ENCODE data around the gene WNK2.

The WNK2 gene

DNA sequence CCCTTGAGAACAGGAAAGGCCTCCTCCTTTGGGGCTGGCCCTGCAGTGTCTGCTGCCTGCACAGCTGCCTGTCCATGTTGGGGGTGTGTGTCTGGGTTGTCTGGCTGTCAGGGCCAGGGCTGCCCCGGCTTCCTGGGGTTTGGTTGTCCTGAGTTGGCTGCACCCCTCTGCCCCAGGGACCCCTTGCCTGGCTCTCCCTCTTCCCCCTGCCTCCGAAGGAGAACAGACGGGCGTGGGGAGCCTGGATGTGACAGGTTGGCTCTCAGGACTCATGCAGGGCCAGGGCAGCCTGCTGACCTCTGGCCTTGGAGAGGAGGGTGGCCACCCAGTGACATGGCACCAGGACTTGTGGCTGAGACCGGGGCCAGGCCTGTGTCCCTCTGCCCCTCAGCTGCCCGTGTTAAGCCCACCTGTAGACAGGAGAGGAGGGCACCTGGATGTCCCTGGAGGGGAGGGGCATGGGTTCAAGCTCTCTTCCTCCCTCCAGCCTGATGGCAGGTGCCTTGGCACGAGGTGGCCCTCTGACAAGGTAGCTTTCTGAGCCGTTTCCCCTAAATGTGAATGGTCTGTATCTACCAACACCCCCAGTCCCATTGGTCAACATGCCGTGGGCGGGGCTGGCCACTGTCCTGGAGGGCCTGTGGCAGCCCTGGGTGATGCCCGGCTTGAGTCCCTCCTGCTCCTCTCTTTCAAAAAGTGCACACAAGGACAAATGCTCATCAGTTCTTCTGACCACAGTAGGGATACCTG is 34.9 kb downstream of the WNK2 start:
- TF ChIP-seq MYC (IDR thresholded peaks at IDR 0.05; ENCODE audit: low read depth, low read length) (no peak), POLR2A (IDR thresholded peaks at IDR 0.05; ENCODE audit: extremely low read depth, insufficient read length) (no peak)
- TF ChIP-seq, protein P1, sequence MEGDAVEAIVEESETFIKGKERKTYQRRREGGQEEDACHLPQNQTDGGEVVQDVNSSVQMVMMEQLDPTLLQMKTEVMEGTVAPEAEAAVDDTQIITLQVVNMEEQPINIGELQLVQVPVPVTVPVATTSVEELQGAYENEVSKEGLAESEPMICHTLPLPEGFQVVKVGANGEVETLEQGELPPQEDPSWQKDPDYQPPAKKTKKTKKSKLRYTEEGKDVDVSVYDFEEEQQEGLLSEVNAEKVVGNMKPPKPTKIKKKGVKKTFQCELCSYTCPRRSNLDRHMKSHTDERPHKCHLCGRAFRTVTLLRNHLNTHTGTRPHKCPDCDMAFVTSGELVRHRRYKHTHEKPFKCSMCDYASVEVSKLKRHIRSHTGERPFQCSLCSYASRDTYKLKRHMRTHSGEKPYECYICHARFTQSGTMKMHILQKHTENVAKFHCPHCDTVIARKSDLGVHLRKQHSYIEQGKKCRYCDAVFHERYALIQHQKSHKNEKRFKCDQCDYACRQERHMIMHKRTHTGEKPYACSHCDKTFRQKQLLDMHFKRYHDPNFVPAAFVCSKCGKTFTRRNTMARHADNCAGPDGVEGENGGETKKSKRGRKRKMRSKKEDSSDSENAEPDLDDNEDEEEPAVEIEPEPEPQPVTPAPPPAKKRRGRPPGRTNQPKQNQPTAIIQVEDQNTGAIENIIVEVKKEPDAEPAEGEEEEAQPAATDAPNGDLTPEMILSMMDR (IDR thresholded peaks at IDR 0.05; ENCODE audit: low read depth, low read length): no peak
- TF ChIP-seq, protein P2, sequence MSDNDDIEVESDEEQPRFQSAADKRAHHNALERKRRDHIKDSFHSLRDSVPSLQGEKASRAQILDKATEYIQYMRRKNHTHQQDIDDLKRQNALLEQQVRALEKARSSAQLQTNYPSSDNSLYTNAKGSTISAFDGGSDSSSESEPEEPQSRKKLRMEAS (IDR thresholded peaks at IDR 0.05; ENCODE audit: low read depth, low read length): no peak
- DNase-seq (ENCODE audit: low read depth): no peak

DNA sequence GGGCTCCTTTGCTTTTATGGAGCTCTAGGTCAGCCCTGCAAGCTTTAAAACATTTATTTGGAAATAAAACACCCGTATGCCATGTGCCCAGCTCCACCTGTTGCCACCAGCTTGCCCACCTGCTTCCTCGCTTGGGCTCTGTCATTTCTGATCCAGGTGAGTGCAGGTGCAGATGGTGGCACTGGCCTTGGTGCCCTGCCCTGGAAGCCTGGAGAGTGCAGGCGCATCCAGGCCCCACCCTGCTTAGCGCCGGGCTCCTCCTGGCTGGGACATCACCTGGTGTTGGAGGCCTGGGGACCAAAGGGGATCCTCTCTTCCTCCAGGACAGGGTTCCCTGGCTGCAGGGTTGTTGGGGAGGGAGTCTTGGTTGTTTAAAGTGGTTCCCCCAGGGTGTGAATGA is 35.8 kb downstream of the WNK2 start:
- DNase-seq (ENCODE audit: low read depth): no peak
- H3K4me3 ChIP-seq (ENCODE audit: low read depth, low read length): no peak overlapping the region

More for the DNA sequence above, 34.9 kb downstream of the WNK2 start:
- no peak overlapping the region for H3K4me3 ChIP-seq (ENCODE audit: low read depth, low read length)

DNA sequence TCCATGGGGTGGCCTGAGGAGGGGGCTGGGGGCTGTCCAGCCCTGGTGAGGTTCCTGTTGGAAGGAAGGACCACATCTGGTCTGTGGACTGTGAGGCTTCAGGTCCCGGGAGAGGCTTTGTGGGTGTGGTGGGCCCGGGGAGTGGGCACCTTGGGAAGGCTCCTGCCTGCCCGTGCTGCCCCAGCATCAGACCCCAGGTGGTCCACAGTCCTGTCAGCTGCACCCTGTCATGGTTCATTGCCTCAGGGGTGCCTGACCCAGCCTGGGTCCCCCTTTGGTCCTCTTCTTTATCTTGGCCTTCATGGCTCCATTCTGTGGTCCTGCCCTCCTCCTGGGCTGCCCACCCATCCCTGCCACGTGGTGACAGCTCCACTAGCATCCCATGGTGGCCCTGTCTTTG is 36.7 kb downstream of the WNK2 start:
- no peak for DNase-seq (ENCODE audit: low read depth)
- TF ChIP-seq, protein P1 (IDR thresholded peaks at IDR 0.05; ENCODE audit: low read depth, low read length): no peak
- no peak for TF ChIP-seq MYC (IDR thresholded peaks at IDR 0.05; ENCODE audit: low read depth, low read length)
- TF ChIP-seq, protein P2 (IDR thresholded peaks at IDR 0.05; ENCODE audit: low read depth, low read length): no peak
- no peak for TF ChIP-seq POLR2A (IDR thresholded peaks at IDR 0.05; ENCODE audit: extremely low read depth, insufficient read length)
- no peak overlapping the region for H3K4me3 ChIP-seq (ENCODE audit: low read depth, low read length)

More for the DNA sequence above, 35.8 kb downstream of the WNK2 start:
- TF ChIP-seq MYC (IDR thresholded peaks at IDR 0.05; ENCODE audit: low read depth, low read length): no peak
- TF ChIP-seq, protein P2 (IDR thresholded peaks at IDR 0.05; ENCODE audit: low read depth, low read length): no peak
- no peak for TF ChIP-seq POLR2A (IDR thresholded peaks at IDR 0.05; ENCODE audit: extremely low read depth, insufficient read length)
- TF ChIP-seq, protein P1 (IDR thresholded peaks at IDR 0.05; ENCODE audit: low read depth, low read length): no peak

DNA sequence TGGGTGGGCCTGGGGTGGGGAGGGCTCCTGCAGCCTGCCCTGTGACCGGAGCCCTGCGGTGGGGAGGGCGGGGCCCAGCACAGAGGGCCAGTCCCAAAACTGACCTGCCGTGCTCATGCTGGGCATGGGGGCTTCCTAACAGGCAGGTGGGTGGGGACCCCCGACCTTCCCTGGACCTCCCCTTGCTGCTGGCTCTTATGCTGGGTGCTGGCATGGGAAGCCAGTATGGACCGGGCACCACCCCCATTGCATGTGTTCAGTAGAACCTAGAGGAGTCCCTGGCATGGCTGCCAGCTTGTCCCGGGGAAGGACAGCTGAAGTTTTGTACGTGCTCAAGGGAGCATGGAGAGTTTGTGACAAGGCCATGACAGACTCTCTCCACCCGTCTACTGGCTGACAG is 37.1 kb downstream of the WNK2 start:
- no peak overlapping the region for H3K4me3 ChIP-seq (ENCODE audit: low read depth, low read length)
- TF ChIP-seq POLR2A (IDR thresholded peaks at IDR 0.05; ENCODE audit: extremely low read depth, insufficient read length): no peak
- TF ChIP-seq, protein P2 (IDR thresholded peaks at IDR 0.05; ENCODE audit: low read depth, low read length): no peak
- TF ChIP-seq, protein P1 (IDR thresholded peaks at IDR 0.05; ENCODE audit: low read depth, low read length): no peak
- TF ChIP-seq MYC (IDR thresholded peaks at IDR 0.05; ENCODE audit: low read depth, low read length): no peak
- no peak for DNase-seq (ENCODE audit: low read depth)

DNA sequence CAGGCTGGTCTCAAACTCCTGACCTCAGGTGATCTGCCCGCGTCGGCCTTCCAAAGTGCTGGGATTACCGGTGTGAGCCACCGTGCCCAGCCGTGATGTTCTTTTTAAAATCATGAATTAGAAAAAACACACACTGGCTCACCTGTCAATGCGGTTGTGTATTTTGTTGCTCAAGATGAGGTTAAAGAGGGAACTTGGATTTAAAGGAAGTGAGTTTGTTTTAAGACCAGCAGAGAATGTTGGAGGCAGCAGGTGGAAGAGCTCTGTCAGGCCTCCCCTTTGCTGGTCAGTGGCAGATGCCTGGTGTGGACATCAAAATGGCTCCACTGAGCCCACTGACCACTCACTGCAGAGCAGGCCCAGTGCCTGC is 38.9 kb downstream of the WNK2 start:
- H3K4me3 ChIP-seq (ENCODE audit: low read depth, low read length): no peak overlapping the region
- DNase-seq (ENCODE audit: low read depth): no peak

More for the DNA sequence above, 38.9 kb downstream of the WNK2 start:
- TF ChIP-seq MYC (IDR thresholded peaks at IDR 0.05; ENCODE audit: low read depth, low read length) (no peak), POLR2A (IDR thresholded peaks at IDR 0.05; ENCODE audit: extremely low read depth, insufficient read length) (no peak)
- TF ChIP-seq, protein P2 (IDR thresholded peaks at IDR 0.05; ENCODE audit: low read depth, low read length): no peak
- TF ChIP-seq, protein P1 (IDR thresholded peaks at IDR 0.05; ENCODE audit: low read depth, low read length): no peak
